Neutrophil (primary cell): ENCODE results near the gene SRBD1.

Experiments used
- H3K27ac ChIP-seq: fragments of 200-600 bp; sonication (generic); 2 replicates; pipeline ENCODE4 v1.5.1; 2016; ENCODE audit warnings: mild to moderate bottlenecking, moderate library complexity
- H3K27me3 ChIP-seq: fragments of 200-600 bp; sonication (generic); 2 replicates; pipeline ENCODE4 v1.6.0; 2016; ENCODE audit warnings: mild to moderate bottlenecking
- H3K36me3 ChIP-seq: fragments of 200-600 bp; sonication (generic); 2 replicates; pipeline ENCODE4 v1.5.1; 2017
- H3K4me1 ChIP-seq, 2 experiments: fragments of 200-600 bp in 1 of 2; sonication (generic) in 1 of 2; 1 replicate in 1 of 2; 2 replicates in 1 of 2; pipeline versions ENCODE4 v1.5.1 to v1.6.1; 2013 to 2016; ENCODE audit warnings: low read depth in 1 of 2, low read length in 1 of 2, mild to moderate bottlenecking in 1 of 2, moderate library complexity in 1 of 2; ENCODE audit not compliant: control insufficient read depth in 1 of 2, insufficient read depth in 1 of 2
- H3K4me3 ChIP-seq, 2 experiments: fragments of 200-600 bp in 1 of 2; sonication (generic) in 1 of 2; 1 replicate in 1 of 2; 2 replicates in 1 of 2; pipeline ENCODE4 v1.5.1; 2013 to 2016; ENCODE audit warnings: low read depth in 1 of 2, low read length in 1 of 2, mild to moderate bottlenecking in 1 of 2, moderate library complexity in 1 of 2
- H3K9me3 ChIP-seq: fragments of 200-600 bp; sonication (generic); 2 replicates; pipeline ENCODE4 v1.5.1; 2016
- TF ChIP-seq, protein P1 (sequence below): fragments of 200-600 bp; sonication (generic); IDR thresholded peaks from 2 replicates; pipeline ENCODE4 v1.5.1; 2016; ENCODE audit warnings: antibody characterized with exemption

Gene SRBD1

DNA sequence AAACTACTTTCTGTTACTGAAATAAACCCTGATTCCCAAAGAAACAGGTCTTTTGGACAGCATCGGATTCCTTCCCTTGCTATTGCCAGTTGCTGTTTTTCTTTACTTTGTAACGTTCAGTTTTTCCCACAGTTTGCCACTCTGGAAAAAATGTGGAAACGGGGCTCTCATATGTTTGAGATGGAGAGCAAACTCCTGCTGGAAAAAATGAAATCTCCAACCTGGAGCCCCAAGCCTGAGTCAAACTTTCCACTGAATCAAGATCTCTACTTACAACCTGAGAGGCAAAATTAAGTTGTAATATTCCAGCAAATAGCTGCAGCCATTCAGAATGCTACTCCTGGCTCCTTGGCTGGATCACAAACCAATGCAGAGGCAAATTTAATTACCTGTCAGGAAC lies 270.7 kb downstream of the SRBD1 start:
- no peak overlapping the region for H3K4me3 ChIP-seq
- no peaks in the 10 kb centered on the region for H3K36me3 ChIP-seq

DNA sequence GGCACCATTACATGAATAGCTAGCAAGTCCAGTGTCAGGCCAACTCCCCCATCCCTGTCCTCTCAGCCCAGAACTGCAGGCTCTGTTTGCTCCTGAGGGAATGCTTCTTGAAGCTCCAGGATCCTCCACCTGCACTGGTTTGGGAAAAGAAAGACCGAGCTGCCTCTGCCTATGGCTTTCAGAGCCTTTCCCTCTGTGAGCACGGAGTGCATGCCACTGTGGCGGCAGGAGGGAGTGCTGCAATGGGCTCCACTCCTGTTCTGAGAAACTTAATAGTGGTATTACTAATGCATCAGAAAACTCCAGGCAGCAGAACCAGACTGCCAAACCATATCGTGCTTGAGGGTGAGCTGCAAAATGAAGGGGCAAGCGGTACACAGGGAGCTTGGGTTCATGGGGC lies 271.8 kb downstream of the SRBD1 start:
- Histone ChIP-seq H3K27ac (no peak overlapping the region), H3K4me3 (no peak overlapping the region), H3K4me1 (no peaks in the 10 kb centered on the region), H3K27me3 (no peaks in the 10 kb centered on the region), H3K36me3 (no peaks in the 10 kb centered on the region), H3K9me3 (no peaks in the 10 kb centered on the region)
- TF ChIP-seq, protein P1, sequence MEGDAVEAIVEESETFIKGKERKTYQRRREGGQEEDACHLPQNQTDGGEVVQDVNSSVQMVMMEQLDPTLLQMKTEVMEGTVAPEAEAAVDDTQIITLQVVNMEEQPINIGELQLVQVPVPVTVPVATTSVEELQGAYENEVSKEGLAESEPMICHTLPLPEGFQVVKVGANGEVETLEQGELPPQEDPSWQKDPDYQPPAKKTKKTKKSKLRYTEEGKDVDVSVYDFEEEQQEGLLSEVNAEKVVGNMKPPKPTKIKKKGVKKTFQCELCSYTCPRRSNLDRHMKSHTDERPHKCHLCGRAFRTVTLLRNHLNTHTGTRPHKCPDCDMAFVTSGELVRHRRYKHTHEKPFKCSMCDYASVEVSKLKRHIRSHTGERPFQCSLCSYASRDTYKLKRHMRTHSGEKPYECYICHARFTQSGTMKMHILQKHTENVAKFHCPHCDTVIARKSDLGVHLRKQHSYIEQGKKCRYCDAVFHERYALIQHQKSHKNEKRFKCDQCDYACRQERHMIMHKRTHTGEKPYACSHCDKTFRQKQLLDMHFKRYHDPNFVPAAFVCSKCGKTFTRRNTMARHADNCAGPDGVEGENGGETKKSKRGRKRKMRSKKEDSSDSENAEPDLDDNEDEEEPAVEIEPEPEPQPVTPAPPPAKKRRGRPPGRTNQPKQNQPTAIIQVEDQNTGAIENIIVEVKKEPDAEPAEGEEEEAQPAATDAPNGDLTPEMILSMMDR, result no peak

More for the DNA sequence above, 270.7 kb downstream of the SRBD1 start:
- no peak overlapping the region for H3K27ac ChIP-seq
- H3K27me3 ChIP-seq, result no peaks in the 10 kb centered on the region
- TF ChIP-seq, protein P1, result no peak
- no peaks in the 10 kb centered on the region for H3K9me3 ChIP-seq
- H3K4me1 ChIP-seq, result no peaks in the 10 kb centered on the region
